ENCODE results near the gene ARHGAP22.
"Not testable (repeated sequence)": the region's sequence is repeated elsewhere in the genome, so short reads cannot be mapped to it uniquely, and the experiment has no call there.

The ARHGAP22 gene

GRCh38 chr10:48604991-48605508 lies at the start of gene ARHGAP22:
TSS of gene ARHGAP22 (minus strand) at chr10:48605073. CDS start at chr10:48604796, 277 bp downstream.
- DNase-seq (ENCODE audit: low spot score) = peak; percentile 29

- no peak for DNase-seq (ENCODE audit: low spot score)
Observed at GRCh38 chr10:48653944-48654698, 49.2 kb upstream of the ARHGAP22 start.

- DNase-seq (ENCODE audit: low spot score) = no peak
Observed at GRCh38 chr10:48653347-48653746, 48.5 kb upstream of the ARHGAP22 start.

GRCh38 chr10:48652344-48652743 lies 47.5 kb upstream of the ARHGAP22 start:
- DNase-seq (ENCODE audit: low spot score) = no peak

- DNase-seq (ENCODE audit: low spot score) = no peak
Observed at GRCh38 chr10:48651839-48652238, 47.0 kb upstream of the ARHGAP22 start.

GRCh38 chr10:48651293-48651692 lies 46.4 kb upstream of the ARHGAP22 start:
- no peak for DNase-seq (ENCODE audit: low spot score)

- no peak for DNase-seq (ENCODE audit: low spot score)
Observed at GRCh38 chr10:48649349-48649944, 44.6 kb upstream of the ARHGAP22 start.

- DNase-seq (ENCODE audit: low spot score) = no peak
Observed at GRCh38 chr10:48648172-48648942, 43.5 kb upstream of the ARHGAP22 start.

- DNase-seq (ENCODE audit: low spot score) = not testable (repeated sequence)
Observed at GRCh38 chr10:48647073-48647472, 42.2 kb upstream of the ARHGAP22 start.

GRCh38 chr10:48645600-48645999 lies 40.7 kb upstream of the ARHGAP22 start:
- DNase-seq (ENCODE audit: low spot score) = no peak

GRCh38 chr10:48641099-48641690 lies 36.3 kb upstream of the ARHGAP22 start:
- not testable (repeated sequence) for DNase-seq (ENCODE audit: low spot score)

- no peak for DNase-seq (ENCODE audit: low spot score)
Observed at GRCh38 chr10:48640326-48640725, 35.5 kb upstream of the ARHGAP22 start.

- no peak for DNase-seq (ENCODE audit: low spot score)
Observed at GRCh38 chr10:48639632-48640031, 34.8 kb upstream of the ARHGAP22 start.

GRCh38 chr10:48638739-48639527 lies 34.1 kb upstream of the ARHGAP22 start:
- no peak for DNase-seq (ENCODE audit: low spot score)

- no peak for DNase-seq (ENCODE audit: low spot score)
Observed at GRCh38 chr10:48638158-48638557, 33.3 kb upstream of the ARHGAP22 start.

GRCh38 chr10:48636901-48637300 lies 32.0 kb upstream of the ARHGAP22 start:
- no peak for DNase-seq (ENCODE audit: low spot score)

GRCh38 chr10:48636231-48636630 lies 31.4 kb upstream of the ARHGAP22 start:
- no peak for DNase-seq (ENCODE audit: low spot score)

GRCh38 chr10:48634984-48635557 lies 30.2 kb upstream of the ARHGAP22 start:
- DNase-seq (ENCODE audit: low spot score) = no peak

- no peak for DNase-seq (ENCODE audit: low spot score)
Observed at GRCh38 chr10:48634198-48634983, 29.5 kb upstream of the ARHGAP22 start.
